Breast epithelium (tissue), 3 donors: ENCODE measurements around the gene JADE2.

Experiments
- CTCF ChIP-seq, 3 donors: fragments of 450-650 bp; IDR thresholded peaks; one replicate each; pipeline ENCODE4 v1.5.1; 2016 to 2017; ENCODE audit warnings: antibody characterized with exemption in 3 of 3, mild to moderate bottlenecking in 3 of 3, moderate library complexity in 3 of 3
- POLR2A ChIP-seq: fragments of 450-650 bp; IDR thresholded peaks from one replicate; pipeline ENCODE4 v1.6.1; 2016; ENCODE audit warnings: antibody characterized with exemption, mild to moderate bottlenecking, moderate library complexity
- POLR2AphosphoS5 ChIP-seq, 3 donors: sonication (generic); formaldehyde crosslinking; IDR thresholded peaks; one replicate each; pipeline ENCODE4 v1.6.1; 2017; ENCODE audit warnings: antibody characterized with exemption in 3 of 3

GRCh38 chr5:134556994-134557393 is 31.5 kb downstream of the JADE2 start:
- TF ChIP-seq CTCF (IDR thresholded peaks at IDR 0.05) (no peak), POLR2A (no peak), POLR2AphosphoS5 (IDR thresholded peaks at IDR 0.05) (no peak)
